Activated B cell treated with CpG ODN at 0.5 μM for 24 hours (primary cell): ENCODE data around the gene ZNF362. TPM values are rescaled to one million over a fixed set of nuclear protein-coding genes. Genes with fewer than 3 reads are reported as not detected.
A peak's percentile ranks its signal among the peaks of the same experiment; 100 is the strongest.

Experiments used
- ATAC-seq: fragments of 200-7000 bp; cut with Tn5 transposase; one replicate; pipeline ENCODE4 v1.10.0; 2021; ENCODE audit warnings: low read depth, mild to moderate bottlenecking, moderate library complexity
- CTCF ChIA-PET: fragments of 350-600 bp; sonication (Branson Sonifier 250); formaldehyde crosslinking; loops from one replicate; lab custom pipeline; 2021; ENCODE audit warnings: antibody characterized with exemption; lab: Charles Lee
- POLR2A ChIA-PET: fragments of 350-600 bp; sonication (Branson Sonifier 250); formaldehyde crosslinking; loops from one replicate; lab custom pipeline; 2021; ENCODE audit warnings: antibody characterized with exemption; lab: Charles Lee
- DNase-seq: peaks from one replicate; pipeline ENCODE4 v3.0.0; 2022
- H3K27ac Mint-ChIP-seq: one replicate; pipeline ENCODE4 v1.8.0; 2020; ENCODE audit warnings: mixed read lengths
- H3K27me3 Mint-ChIP-seq: one replicate; pipeline ENCODE4 v1.8.0; 2021; ENCODE audit warnings: mixed read lengths
- H3K36me3 Mint-ChIP-seq: one replicate; pipeline ENCODE4 v1.8.0; 2021; ENCODE audit warnings: low read depth, mixed read lengths
- H3K4me1 Mint-ChIP-seq: one replicate; pipeline ENCODE4 v1.8.0; 2021; ENCODE audit warnings: mixed read lengths
- H3K4me3 Mint-ChIP-seq: one replicate; pipeline ENCODE4 v1.8.0; 2020; ENCODE audit warnings: mild to moderate bottlenecking, mixed read lengths
- H3K9me3 Mint-ChIP-seq: one replicate; pipeline ENCODE4 v1.8.0; 2020; ENCODE audit warnings: mixed read lengths
- CTCF ChIP-seq: fragments of 200-600 bp; IDR thresholded peaks from one replicate; pipeline ENCODE4 v1.8.0; 2022; ENCODE audit warnings: antibody characterized with exemption, mild to moderate bottlenecking
- intact Hi-C: fragments of 100-400 bp; cut with micrococcal nuclease; formaldehyde crosslinking; loops from one replicate; pipeline ENCODE4 v1.15.1; 2024
- total RNA-seq: library from RNA; stranded (reverse); gene quantifications from 2 replicates; pipeline ENCODE4 v1.2.3, GENCODE V29; 2022

The ZNF362 gene
- total RNA-seq, 1 donor from 2014 or later: 17.7 TPM

- POLR2A ChIA-PET: no interaction called here
Measured at GRCh38 chr1:33249422-33249821, 6.9 kb upstream of the ZNF362 start.

GRCh38 chr1:33250217-33250616 lies 6.1 kb upstream of the ZNF362 start:
- H3K4me3 Mint-ChIP-seq: no peak overlapping the region

More at GRCh38 chr1:33249422-33249821, 6.9 kb upstream of the ZNF362 start:
- H3K4me1 Mint-ChIP-seq: no peaks in the 10 kb centered on the region
- DNase-seq (no peak), ATAC-seq (no peak)
- CTCF ChIA-PET: no interaction called here
- H3K9me3 Mint-ChIP-seq: no peaks in the 10 kb centered on the region
- TF ChIP-seq CTCF: no peak
- intact Hi-C loops: no loop called here
- H3K36me3 Mint-ChIP-seq: no peaks in the 10 kb centered on the region
- peaks cover 21% of the 10 kb centered on the region for H3K27me3 Mint-ChIP-seq
- no peak overlapping the region for H3K4me3 Mint-ChIP-seq
- H3K27ac Mint-ChIP-seq: no peak overlapping the region

GRCh38 chr1:33250724-33251123 lies 5.6 kb upstream of the ZNF362 start:
- peaks cover 21% of the 10 kb centered on the region for H3K27me3 Mint-ChIP-seq
- no peak overlapping the region for H3K27ac Mint-ChIP-seq
- no peaks in the 10 kb centered on the region for H3K36me3 Mint-ChIP-seq
- ChIA-PET CTCF (no interaction called here), POLR2A (no interaction called here)
- no peak for ATAC-seq
- H3K9me3 Mint-ChIP-seq: no peaks in the 10 kb centered on the region
- DNase-seq: no peak
- TF ChIP-seq CTCF: no peak
- H3K4me3 Mint-ChIP-seq: no peak overlapping the region
- peaks cover 3% of the 10 kb centered on the region for H3K4me1 Mint-ChIP-seq
- intact Hi-C loops: no loop called here

More at GRCh38 chr1:33250217-33250616, 6.1 kb upstream of the ZNF362 start:
- TF ChIP-seq CTCF: no peak
- CTCF ChIA-PET: no interaction called here
- POLR2A ChIA-PET: no interaction called here
- no peaks in the 10 kb centered on the region for H3K36me3 Mint-ChIP-seq
- H3K27ac Mint-ChIP-seq: no peak overlapping the region
- DNase-seq: no peak
- no peak for ATAC-seq
- intact Hi-C loops: no loop called here
- peaks cover under 1% of the 10 kb centered on the region for H3K4me1 Mint-ChIP-seq
- no peaks in the 10 kb centered on the region for H3K9me3 Mint-ChIP-seq
- peaks cover 21% of the 10 kb centered on the region for H3K27me3 Mint-ChIP-seq

- peaks cover 6% of the 10 kb centered on the region for H3K27me3 Mint-ChIP-seq
- POLR2A ChIA-PET: interaction anchor here (1.2 kb wide), 1 partner anchor 127 kb away, joined by 8 read pairs; no protein-coding TSS in a partner anchor
- intact Hi-C loops: no loop called here
- no peak overlapping the region for H3K27ac Mint-ChIP-seq
- peak overlapping the region; percentile 49 for H3K4me3 Mint-ChIP-seq
- peaks cover 5% of the 10 kb centered on the region for H3K36me3 Mint-ChIP-seq
- DNase-seq: no peak
- CTCF ChIA-PET: interaction anchor here (1.4 kb wide), 1 partner anchor 41 kb away, joined by 3 read pairs; no protein-coding TSS in a partner anchor
- peaks cover 30% of the 10 kb centered on the region for H3K4me1 Mint-ChIP-seq
- TF ChIP-seq CTCF: no peak
- H3K9me3 Mint-ChIP-seq: no peaks in the 10 kb centered on the region
- ATAC-seq: no peak
Measured at GRCh38 chr1:33254491-33254890, 1.8 kb upstream of the ZNF362 start.

GRCh38 chr1:33255347-33256220 lies 708 bp upstream of the ZNF362 start:
- DNase-seq: peak; percentile 49
- Mint-ChIP-seq H3K36me3 (peaks cover 5% of the 10 kb centered on the region), H3K4me1 (peaks cover 33% of the 10 kb centered on the region), H3K27ac (no peak overlapping the region), H3K27me3 (peaks cover under 1% of the 10 kb centered on the region), H3K9me3 (no peaks in the 10 kb centered on the region), H3K4me3 (peak overlapping the region; percentile 74)
- no peak for TF ChIP-seq CTCF
- ChIA-PET POLR2A (interaction anchor here (0.6 to 1.2 kb wide), 5 partner anchors 74 to 606 kb away, joined by 3 to 8 read pairs (median 6); partner anchors contain the start of gene TRIM62), CTCF (interaction anchor here (1.4 kb wide), 1 partner anchor 40 kb away, joined by 3 read pairs; no protein-coding TSS in a partner anchor)
- intact Hi-C loops: loop anchor here (1.0 to 5.0 kb wide), 5 partner anchors 42 to 438 kb away; partner anchors contain the start of genes S100PBP and YARS1
- ATAC-seq: peak; percentile 60
